ENCODE data around the gene CD226.
A peak's percentile ranks its signal among the peaks of the same experiment; 100 is the strongest.

Gene CD226

DNA sequence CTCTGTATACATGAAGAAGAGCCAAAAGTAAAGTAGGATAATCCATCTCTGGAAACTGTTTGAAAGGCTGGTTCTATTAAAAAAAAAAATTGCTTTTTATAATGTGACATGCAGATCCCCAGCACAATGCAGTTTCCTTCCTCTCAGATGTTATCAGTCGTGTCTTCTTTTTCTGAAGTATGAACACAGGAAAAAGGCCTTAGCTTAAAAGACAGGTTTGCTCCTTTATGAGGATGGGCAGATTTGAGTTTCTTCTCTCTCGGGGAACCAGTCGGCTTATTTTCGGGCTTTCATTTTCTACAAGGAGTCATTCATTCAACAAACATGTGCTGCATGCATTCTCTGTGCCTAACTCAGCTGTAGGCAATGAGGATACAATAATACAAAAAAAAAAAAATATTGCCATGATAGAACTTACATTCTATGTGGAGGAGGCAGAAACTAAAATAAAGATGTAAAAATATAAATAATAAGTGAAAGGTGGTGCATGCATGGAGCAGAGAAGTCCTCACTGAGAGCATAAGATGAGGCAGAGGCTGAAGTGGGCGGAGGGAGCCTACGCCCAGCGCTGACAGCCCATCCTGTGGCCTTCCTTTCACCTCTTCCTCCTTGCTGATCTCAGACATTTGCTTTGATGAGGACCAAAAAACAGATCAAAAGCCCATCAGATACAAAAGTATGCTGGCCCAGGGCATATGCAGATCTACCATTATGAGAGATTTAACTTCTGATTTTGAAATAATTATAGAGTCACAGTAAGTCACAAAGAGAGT, at the start of gene CD226:
CD226 (minus strand) TSS at position 513 of the 773 bp plus-strand sequence; CDS start at position 46, 467 bp downstream.
- no peak for DNase-seq

DNA sequence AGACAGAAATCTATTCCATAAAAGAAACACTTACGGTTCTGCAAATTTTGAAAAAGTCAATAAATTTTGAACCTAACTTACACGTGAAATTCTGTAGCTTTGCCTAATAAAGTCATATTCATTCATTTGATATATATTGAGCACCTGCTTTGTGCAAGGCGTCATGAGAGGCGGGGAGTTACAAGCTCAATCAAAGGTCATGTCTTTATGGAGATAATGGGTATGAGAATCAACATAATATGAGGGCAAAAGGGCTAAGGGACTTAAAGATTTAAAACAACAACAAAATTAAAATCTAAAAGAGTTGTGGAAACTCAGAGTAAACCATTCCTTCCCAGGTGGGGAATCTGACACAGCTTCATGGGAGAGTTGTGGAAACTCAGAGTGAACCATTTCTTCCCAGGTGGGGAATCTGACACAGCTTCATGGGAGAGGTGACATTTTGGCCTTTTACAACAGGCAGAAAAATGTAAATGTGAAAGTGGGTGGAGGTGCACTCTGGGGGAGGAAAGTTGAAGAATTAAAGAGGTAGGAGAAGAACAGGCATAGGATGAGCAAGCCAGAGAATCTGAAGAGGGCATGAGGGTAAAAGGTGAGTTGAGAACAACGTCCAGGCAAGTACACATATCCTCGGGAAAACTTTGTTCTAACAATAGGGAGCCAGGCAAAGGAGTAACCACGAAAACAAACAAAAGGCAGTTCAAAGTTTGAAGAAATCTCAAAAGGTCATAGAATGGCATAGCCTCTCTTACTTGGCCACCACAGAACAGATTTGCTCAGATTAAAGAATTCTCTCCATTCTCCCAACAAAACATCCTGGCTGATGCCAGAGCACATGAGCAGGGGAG, 49.5 kb upstream of the CD226 start:
- DNase-seq, result no peak

DNA sequence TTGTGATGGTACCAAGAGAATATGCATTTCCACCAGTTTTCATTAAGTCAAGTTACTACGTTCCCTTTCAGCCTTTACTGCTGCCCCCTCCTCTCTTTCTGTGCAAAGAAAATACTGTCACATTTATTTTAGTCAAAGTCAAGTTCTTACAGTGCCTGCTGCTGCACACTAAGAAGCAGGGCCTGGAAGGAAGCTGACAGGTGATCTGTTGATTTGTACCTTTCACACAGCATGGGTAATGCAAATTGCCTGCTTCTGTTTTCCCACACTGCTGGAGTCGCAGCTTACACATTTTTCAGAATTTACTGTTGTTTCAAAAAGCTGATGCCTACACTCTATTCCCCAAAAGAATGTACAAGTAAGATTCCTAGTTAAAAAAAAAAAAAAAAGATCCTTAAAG, 48.7 kb upstream of the CD226 start:
- DNase-seq, result no peak

DNA sequence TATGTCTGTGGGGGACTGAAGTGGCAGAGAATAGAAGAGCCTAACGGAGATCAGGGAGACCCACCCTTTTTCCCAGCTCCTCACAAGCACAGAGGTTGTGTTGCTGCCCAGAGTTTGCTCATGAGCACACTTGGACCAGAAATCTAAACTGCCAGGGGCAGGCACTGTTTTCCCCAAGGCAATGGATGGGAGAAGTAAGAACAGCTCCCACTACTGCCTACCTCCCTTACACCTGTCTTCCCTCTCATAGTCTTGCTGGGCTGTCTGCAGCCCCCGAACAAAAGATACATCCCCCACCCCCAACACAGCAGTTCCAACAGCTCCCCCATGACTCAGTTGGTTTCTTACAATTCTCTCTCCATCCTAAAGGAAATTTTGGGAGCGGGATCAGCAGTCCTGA, 48.1 kb upstream of the CD226 start:
- no peak for DNase-seq

DNA sequence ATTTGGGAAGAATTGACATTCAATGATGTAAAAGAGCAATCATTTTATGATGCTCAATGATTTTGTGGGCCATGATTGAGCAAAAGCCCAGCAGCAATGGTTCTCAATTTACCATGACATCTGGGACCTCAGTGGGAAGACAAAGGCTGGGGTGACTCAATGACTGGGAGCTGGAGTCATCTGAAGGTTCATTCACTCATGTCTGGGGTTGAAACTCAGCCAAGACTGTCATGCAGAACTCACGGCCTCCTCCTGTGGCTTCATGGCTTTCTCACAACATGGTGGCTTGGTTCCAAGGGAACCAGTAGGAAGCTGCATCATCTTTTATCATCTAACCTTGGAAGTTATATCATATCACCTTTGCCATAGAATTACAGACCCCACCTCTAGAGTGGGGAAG, 45.1 kb upstream of the CD226 start:
- no peak for DNase-seq

DNA sequence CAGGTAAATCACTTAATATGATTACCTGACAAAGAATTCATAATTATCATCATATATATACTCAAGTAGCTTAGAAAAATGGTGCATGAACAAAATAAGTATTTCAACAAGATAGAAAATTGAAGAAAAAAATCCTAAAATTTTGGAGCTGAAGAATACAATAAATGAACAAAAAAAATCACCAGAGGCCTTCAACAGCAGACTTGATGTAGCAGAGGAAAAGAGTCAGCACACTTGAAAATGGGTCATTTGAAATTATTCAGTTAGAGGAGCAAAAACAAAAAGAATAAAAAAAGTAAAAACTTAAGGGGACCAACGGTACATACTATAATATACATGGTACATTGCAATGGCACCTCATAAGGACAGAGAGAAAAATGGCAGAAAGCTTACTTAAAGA, 40.2 kb upstream of the CD226 start:
- DNase-seq, result no peak

DNA sequence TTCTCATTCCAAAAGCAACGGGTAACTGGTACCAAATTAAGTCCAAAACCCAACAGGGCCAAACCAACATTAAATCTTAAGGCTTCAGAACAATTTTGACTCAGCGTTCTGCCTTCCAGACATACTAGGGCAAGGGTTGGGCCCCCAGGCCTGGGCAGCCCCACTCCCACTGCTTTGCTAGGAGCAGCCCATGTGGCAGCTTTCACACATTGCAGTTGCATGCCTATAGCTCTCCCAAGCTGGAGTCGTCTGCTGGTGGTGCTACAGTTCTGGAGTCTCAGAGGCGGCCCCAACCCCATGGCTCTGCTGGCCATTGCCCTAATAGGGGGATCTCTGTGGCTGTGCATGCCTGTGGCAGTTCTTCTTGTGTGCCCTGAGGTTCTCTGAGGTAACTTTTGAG, 37.6 kb upstream of the CD226 start:
- DNase-seq, result no peak

DNA sequence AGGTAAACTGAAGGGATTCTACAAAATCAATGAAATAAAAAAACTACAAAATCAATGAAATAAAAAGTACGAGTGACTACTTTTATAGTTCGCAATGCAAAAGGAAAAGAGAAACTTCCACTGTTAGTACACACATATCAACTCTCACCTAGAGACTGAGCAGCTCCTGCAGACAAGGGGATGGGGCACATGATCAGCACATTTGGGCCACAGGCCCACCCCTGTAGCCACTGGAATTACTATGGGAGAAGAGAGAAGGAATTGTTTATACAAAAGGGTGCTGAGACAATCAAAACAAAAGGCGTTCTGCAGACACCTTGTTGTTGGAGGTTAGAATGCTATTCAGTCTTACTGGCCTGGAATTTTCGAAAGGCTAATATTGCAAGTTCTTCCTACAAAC, 34.7 kb upstream of the CD226 start:
- DNase-seq, result no peak

DNA sequence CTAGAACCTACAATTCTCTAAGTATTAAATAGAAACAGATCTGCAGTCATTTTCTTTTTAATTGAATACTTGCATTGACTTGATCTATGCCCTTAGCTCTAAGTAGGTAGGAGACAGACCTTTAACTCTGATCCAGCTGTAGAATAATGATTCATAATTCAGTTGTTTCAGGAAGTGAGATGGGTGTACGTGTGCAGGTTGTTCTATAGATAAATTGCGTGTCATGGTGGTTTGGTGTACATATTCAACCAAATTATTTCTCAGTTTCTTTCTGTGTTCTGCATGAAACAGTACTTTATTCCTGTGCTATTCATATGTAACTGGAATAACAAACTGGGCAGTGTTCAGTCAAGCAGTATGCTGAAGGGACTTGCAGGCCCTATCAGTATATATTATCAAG, 34.3 kb upstream of the CD226 start:
- no peak for DNase-seq

DNA sequence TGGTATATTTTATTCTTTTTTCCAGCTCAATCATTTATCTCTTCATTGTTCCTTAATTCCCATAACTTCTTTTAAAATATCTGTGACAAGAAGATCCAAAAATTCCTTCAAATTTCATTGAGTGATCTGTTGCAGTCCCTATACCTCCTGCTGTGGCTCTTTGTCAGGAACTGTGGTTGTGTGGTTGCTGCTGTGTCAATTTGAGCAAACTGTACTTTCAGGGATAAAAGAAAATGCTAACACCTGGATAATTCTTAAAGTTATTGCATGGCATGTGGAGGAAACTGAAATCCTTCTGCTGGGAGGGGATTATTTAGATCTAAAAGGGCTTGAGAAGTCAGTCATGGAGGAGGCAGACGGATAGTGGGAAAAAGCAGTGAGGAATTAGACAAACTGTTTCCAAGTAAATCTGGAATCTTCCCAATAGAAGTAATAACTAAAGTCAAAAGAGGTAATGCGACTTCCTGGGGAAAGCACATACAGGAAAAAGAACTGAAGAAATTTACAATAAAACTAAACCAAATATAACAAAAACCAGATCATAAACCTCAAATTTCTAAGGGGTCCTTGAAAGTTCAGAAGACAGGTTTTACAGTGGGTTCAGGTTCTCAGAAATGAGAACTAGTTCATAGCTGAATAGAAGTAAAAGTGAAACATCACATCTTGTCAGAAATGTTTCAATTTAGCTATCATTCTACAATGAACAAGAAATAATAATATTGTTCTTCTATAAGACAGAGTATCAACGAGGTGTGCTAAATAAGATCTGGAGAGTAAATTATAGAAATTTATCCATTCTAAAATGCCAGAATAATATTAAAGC, 33.5 kb upstream of the CD226 start:
- no peak for DNase-seq

DNA sequence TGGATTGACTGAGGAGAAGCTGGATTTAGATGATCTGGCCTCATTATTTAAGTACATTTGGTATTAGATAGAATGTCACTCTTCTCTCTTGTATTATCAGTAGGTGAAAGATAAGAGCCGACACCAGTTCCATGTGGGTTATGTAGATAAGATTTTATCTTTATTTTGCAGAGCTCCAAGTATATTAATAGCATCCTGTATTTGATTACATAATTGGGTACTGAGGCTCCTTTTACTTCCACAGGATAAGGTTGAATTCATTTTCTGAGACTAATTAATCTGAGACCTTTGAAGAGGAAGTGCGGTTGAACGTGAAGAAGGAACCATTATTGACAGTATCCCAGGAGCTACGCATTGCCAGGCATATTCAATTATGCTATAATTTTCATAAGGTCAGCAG, 32.8 kb upstream of the CD226 start:
- DNase-seq, result peak; percentile 13

DNA sequence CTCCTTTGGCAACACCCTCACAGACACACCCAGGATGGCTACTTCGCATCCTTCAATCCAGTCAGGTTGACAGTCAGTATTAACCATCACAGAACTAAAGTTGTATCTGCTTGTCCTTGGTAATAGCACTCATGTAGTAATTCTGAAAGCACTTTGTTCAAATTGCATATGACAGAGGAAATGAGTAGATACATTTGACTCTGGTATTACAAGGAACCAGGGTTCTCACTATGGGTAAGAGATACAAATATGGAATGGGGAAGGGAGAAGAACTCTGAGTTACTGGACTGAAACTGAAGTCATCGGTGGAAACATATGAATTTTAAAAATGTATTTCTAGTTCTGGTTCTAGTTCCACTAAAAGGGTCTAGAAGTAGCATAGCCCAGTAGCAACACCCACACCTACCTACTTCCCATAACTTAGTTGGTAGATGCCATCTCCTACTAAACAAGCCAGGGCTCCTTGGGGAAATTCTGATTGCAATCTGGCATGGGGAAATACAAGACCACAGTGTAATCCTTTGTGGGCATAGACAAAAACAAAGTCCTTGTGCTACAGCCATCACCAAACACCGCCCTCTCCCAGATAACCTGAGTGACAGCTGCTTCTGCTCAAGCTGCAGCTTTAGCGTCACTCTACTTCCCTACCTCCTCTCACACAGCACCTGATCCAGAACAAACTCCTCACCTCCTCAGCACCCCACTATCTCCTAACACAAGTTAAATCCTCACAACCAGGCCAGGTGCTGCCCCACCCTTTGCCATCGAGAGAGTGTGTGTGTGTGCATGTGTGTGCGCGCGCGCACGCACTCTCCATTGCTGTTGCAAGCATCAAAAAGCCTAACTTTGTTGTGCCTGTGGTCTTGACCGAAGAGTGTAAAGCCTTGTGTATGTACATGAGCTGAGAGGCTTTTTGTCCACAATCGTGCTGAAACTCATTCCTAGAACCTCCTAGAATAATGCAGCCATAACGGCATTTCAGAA, 31.4 kb upstream of the CD226 start:
- DNase-seq, result peak; percentile 9

DNA sequence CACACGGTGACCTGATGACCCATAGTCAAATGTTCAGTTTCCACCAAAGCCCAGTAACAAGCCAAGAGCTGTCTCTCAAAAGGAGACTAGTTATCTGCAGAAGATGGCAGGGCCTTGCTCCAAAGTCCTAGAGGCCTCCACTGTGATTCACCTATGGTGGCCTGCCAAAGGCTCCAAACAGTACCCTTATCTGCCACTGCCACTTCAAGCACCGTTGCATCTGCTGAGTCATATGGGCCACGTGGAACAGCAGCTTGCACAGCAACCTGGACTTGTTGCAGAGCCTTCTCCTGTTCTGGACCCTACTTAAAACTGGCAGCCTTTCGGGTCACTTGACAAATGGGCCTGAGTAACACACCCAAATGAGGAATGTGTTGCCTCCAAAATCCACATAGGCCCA, 27.6 kb upstream of the CD226 start:
- peak; percentile 34 for DNase-seq

DNA sequence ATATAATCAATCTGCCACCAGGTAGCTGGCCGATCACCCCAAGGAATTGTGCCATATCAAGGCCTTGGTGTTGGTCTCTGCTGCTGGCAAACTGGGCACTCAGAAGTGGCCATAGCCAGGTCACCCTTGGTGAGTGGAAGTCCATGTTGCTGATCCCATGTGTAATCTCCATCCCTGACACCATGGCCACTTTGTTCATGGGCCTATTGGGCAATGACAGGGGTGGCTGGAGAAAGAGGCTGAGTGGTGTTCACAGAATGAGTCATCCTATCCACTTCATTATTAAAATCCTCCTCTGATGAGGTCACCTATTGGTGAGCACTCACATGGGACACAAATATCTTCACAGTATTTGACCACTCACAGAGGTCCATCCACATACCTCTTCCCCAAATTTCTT, 26.7 kb upstream of the CD226 start:
- no peak for DNase-seq

DNA sequence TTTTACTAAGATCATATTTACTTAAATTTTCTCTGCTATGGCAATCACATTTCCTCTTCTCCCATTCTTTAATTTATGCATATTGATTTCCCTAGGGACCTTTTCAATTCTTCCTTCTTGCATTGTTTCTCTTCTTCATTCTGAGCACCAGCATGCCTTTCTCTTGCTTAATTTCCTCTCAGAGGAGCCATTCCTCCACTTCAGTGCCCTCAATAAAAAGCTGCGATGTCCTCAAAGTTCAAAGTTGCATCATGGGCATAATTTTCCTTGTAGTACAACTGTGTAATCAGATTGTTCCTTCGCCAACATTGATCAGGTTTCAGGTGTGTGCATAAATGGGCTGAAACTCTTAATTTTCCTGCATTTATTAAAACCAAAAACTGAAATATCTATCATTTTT, 21.8 kb upstream of the CD226 start:
- no peak for DNase-seq

DNA sequence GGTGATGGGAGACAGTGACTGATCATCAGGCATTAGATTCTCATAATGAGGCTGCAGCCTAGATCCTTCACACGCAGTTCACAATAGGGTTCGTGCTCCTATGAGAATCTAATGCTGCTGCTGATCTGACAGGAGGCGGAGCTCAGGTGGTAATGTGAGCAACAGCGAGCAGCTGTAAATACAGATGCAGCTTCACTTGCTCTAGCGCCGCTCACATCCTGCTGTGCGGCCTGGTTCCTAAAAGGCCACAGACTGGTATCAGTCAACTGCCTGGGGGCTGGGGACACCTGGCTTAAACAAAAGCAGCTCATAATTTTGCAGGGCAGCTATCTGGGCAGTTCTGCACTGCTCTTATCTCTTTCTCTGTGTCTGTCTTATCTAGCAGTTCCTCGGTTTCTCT, 20.4 kb upstream of the CD226 start:
- DNase-seq, result no peak

DNA sequence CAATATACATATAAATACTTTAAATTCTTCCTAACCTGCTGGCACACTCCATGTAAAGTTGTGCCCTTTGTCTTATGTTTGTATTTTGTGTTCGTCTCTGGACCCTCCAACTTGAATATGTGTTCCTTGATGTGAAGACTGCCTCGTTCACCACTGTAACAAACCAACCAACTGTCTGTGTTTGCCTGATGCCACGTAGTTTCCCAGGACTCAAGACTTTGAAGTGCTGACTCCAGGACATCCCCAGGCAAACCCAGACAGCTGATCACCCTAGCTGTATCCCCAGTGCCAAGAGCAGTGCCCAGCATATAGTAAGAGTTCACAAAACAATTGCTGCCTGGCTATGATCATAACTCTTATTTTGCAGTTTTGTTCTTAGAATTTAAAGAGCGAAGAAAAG, 15.5 kb upstream of the CD226 start:
- no peak for DNase-seq

DNA sequence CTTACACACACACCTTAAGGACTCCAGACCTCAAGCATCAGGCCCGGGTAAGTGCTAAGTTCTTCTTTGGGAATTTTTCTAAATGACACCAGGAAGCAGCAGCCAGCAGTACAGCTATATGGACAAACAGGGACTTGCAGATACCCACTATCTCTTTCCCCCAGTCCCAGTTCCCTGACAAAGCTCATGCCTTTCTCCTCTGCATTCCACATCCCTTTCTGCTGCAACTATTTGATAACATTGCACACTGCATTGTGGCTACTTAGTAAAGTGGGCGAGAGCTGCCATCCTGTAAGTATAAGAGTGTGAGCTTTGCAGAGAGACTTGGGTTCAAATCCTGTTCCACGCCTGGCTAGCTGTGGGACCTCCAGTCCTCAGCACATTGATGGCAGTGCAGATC, 14.0 kb upstream of the CD226 start:
- DNase-seq, result peak; percentile 15

DNA sequence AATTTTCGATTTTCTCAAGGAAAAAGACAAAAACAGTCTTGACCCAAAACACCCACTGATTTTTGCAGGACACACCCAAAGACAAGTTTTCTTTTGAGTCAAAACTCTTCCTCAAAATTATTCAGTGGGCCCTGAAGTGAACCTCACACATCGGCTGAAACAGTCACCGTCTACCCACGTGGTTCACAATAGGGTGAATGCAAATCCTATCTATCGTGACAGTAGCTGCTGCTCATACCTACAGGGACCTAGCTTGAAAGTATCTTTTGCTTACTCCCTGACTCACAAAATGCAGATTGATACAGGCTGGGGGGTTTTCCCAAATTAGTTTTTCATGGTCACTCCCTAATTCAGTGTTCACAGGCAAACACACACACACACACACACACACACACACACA, 10.7 kb upstream of the CD226 start:
- DNase-seq, result no peak

DNA sequence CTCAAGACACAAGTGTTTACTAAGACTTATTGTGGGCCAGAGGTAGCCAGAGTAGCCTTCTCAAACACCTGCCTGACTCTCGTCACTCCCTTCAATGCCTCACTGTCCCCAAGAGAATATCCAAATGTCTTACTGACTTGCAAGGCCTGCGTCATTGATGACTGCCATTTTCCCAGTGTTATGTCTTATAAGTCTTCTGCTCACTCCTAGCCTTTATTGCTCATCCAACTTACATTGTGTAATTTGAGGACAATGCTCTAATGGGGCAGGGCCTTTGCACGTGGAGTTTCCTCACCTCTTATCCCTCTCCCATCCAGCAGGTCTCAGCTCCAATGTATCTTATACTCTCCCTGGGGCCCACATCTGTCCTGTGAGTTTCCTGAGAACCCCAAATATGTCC, 10.1 kb upstream of the CD226 start:
- DNase-seq, result no peak

DNA sequence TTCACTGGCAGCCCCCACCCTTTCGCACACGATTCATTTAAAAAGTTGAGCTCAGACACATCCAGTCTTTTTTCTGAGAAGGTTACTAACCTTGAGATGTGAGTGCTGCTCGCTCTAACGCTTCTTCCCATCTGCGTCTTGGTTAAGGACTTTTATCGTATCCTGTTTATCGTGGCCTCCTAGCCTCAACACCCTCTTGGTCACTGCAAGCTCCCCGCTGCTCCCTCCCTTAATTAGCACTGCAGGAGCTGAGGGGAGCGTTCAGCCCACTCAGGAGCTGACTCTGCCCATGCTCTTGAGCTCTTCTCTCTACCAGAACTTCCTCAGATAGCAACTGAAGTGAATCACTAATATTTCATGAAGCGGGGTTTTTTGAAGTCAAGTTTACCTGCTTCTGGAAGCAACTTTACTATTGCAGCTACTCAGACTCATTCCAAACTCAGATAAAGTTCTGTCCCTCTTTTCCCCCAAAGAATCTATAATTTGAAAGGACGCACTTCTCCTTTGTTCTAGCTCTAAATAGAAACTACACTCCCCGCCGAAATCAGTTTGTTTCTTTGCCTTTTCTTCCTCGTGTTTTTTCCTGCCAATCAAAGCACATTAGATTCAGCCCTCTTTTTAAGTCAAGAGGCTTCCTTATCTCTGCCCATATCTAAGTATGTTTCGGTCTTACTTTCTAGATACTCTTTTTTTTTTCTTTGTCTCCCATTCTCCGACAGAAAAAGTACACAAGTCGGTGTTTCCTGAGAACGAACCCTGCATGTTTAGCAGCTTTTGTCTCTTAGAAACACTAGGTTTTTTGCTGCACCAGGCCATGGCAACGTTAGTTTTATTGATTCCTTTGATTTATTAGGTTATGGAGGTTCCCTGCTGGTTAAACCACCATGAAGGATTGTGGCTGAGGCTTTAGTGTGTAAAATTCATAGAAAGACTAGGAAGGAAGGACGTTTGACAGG, 9.3 kb upstream of the CD226 start:
- DNase-seq, result no peak

Measured in OCI-M1 (cell line).